HG03575 (cell line): ENCODE results near the gene ZNF598.

ENCODE experiments used
- ATAC-seq: cut with Tn5 transposase; IDR thresholded peaks from one replicate; pipeline ENCODE4 v1.9.1; 2021; ENCODE audit not compliant: unreplicated experiment, insufficient number of reproducible peaks, low FRiP score; ENCODE audit errors: extremely low read depth

ZNF598 gene

GRCh38 chr16:2031081-2031577 lies 21.5 kb upstream of the ZNF598 start:
- ATAC-seq: no peak

- no peak for ATAC-seq
These were observed 20.4 kb upstream of the ZNF598 start for GRCh38 chr16:2030036-2030435.

DNA sequence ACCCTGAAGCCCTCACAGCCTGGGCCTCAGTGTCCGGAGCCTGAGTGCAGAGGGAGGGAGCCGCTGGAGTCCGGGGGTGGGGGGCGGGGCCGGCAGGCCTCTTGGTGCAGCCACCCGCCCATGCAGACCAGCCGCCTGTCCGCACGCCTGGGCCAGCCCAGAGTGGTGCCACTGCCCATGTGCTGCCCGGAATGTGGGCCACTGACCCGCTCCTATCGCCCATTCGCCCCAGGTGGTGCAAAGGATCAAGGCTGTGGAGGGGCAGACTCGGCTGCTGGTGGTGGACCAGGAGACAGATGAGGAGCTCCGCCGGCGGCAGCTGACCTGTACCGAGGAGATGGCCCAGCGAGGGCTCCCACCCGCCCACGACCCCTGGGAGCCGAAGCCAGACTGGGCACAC lies 19.7 kb upstream of the ZNF598 start:
- ATAC-seq: no peak

- no peak for ATAC-seq
These were observed 19.1 kb upstream of the ZNF598 start for GRCh38 chr16:2028620-2029220.

- ATAC-seq: no peak
These were observed 18.5 kb upstream of the ZNF598 start for GRCh38 chr16:2028146-2028545.

DNA sequence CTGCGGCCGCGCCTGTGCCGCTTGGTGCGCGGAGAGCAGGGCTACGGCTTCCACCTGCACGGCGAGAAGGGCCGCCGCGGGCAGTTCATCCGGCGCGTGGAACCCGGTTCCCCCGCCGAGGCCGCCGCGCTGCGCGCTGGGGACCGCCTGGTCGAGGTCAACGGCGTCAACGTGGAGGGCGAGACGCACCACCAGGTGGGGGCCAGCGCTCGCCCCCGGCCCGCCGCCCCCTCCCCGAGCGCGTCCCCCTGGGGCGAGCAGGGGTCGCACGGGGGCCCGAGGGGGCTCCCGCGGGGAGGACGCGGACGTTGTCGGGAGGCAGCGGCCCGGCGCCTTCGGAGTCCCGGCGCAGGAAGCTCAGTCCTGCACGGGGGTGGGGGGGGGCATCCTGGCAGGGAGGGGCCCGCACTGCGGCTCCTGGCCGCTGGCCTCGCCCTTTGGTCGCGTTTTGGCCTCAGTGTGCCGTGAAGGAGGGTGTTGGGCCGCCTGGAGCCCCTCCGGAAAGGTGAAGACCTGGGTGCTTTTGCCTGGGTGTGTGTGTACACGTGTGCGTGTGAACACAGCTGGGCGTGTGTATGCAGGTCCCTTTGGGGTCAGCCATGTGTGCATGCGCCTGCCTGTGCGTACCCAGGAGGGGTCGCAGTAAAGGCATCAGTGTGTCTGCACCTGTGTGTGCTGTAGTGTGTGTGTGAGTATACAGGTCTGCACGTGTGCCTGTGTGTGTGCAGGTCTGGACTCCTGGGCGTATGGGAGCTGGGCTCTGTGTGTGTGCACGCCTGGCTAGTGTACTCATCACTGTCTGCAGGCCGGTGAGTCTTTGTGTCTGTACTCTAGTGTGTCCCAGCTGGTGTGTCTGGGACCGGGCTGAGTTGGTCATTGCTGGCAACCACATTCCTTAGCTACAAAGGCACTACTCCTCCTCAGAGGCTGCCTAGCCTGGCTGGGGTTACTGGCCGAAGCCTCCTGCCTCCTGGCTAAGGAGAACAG lies 17.7 kb upstream of the ZNF598 start:
- no peak for ATAC-seq

DNA sequence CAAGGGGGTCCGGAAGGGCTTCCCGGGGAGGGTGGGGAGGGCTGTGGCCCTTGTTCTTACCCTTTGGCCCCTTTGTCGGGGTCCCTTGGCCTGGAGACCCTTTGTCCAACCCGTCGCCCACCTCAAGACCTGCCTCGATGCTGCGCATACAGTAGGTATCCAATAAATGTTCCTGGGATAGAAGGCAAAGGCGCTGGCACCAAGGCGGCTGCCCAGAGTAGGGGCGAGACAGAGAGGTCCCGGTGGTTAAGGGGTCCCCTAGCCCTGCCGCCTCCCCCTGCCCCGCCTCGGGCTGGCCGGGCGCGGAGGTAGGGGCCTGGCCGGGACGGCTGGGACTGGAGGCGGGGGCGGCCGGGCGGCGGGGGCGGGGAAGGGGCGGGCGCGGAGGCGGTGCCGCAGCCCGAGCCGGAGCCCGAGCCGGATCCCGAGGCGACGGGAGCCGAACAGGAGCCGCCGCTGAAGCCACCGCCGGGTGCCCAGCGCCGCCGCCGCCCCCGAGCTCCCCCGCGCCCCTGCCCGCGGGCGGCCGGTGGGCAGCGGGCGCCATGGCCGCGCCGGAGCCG lies 16.9 kb upstream of the ZNF598 start, which contains the start of gene NHERF2:
Gene NHERF2, plus strand, starts transcription at position 442 of the 563 bp plus-strand sequence. Its CDS starts 104 bp downstream, at position 546.
- no peak for ATAC-seq

DNA sequence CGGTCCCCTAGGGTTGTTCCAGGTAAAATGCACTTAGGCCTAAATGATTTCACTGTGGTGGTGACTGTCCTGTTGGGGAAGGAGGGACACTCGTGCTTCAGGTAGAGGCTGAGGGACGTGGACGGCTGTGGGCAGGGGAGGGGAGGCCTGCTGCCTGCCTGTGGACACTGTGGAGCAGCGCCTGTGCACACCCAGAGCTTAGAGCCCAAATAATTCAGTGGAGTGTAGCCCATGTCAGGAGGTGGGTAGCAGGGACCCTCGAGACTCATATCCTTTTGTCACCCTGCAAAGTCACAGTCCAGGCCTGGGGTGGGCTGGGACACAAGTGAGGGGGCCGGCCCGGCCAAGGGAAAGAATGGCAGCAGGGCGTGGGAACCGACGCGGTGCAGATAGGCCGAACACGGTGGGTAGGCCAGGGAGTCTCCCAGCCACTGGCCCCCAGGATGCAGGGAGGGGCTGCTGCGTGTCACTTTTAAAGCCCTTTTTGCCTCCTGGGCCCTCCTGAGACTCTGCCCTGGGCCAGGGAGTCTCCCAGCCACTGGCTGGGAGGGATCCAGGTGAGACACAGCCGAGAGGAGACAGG lies 16.3 kb upstream of the ZNF598 start:
- no peak for ATAC-seq

DNA sequence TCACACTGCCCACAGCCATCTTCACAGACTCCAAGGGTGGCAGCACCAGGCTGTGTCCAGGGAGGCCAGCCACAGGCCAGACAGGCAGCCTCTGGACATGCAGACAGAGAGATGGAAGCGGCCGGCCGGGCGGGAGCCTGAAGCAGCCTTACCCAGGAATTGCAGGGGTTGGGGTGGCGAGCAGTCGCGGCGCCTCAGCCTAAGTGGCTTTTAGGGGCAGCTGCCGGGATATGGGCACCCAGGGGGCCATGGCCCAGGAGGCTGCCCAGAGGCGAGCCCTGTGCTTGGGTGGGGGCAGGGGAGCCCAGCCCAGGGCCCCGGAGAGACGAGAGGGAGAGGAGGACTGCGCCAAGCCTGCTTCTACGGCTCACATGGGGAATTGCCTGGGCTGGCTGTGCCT lies 15.6 kb upstream of the ZNF598 start:
- ATAC-seq: no peak

- no peak for ATAC-seq
These were observed 14.4 kb upstream of the ZNF598 start for GRCh38 chr16:2024032-2024420.

DNA sequence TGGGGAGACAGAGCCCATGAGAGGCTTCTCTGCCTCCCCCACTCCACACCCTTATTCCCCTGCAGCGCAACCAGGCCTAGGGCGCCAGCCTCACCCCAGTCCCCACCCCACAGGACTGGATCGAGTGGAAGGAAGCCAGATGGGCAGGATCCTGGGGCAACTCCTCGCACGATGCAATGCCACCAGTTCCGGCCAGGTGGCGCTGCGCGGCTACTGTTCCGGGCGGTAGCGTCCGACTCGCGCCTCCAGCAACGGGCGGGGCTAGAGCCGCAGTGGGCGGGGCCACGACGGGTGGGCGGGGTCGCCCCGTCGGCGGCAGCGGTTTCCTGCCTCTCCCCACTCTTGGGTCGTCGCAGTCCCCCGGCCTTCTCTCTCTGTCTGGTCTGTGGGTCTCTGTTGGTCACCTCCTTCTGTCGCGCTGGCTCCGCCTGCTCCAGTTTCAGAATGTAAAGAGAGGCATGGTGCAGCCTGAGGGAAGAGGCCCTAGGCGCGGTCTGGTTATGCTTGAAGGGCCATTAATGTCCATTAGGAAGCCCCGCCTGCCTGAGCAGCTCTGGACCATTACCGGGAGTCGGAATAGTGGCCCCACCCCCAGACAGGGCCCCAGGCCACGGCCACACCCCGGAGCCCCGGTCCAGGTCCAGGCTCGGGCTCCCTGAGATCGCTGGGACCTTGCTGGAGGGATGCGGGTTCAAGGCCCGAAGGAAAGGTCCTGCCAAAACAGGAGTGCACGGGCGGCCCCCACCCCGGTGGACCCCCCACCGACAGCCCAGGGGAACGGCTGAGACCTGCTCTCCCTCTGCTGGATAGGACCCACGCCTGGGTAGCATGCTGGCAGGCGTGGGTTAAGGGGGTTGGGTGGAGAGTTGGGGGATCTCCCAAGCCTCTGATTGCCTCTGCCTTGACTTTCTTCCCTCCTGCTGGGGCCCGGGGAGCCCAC lies 13.7 kb upstream of the ZNF598 start:
- ATAC-seq: no peak

DNA sequence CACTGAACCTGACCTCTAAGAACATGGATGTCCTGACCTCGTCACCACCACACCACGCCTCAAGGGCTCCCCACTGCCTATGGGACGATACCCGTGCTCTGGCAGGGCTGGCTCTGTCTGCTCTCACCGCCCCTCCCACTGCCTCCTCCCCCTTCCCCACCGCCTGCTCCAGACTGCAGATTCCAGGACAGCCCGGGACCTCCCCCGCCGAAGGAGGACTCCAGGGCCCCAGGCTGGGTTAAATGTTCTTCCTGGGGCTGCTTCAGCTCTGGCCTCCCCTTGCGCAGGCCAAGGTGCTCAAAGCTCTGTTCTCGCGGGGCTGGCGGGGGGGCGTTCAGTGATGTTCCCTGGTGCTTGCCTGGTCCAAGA lies 13.1 kb upstream of the ZNF598 start:
- ATAC-seq: no peak

DNA sequence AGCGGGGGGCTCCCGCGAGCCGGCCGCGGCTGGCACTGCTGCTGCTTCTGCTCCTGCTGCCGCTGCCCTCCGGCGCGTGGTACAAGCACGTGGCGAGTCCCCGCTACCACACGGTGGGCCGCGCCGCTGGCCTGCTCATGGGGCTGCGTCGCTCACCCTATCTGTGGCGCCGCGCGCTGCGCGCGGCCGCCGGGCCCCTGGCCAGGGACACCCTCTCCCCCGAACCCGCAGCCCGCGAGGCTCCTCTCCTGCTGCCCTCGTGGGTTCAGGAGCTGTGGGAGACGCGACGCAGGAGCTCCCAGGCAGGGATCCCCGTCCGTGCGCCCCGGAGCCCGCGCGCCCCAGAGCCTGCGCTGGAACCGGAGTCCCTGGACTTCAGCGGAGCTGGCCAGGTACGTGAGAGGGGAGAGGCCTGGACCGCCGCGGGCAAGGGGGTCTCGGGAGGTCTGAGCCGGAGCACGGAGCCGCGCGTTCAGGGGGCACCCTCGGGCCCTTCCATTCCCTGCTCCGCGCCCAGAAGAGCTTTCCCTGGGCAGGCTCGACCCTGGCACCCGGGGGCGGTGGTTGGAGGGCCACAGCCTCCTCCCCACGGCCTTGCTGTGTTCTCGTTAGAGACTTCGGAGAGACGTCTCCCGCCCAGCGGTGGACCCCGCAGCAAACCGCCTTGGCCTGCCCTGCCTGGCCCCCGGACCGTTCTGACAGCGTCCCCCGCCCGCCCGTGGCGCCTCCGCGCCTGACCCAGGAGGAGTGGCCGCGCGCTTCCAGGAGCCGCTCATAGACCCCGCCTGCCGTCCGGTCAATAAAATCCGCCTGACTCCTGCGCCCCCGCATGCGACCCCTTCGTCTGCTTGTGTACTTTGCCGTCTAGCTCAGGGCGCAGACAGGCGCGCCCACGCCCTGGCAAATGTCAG lies 10.6 kb upstream of the ZNF598 start:
- no peak for ATAC-seq

DNA sequence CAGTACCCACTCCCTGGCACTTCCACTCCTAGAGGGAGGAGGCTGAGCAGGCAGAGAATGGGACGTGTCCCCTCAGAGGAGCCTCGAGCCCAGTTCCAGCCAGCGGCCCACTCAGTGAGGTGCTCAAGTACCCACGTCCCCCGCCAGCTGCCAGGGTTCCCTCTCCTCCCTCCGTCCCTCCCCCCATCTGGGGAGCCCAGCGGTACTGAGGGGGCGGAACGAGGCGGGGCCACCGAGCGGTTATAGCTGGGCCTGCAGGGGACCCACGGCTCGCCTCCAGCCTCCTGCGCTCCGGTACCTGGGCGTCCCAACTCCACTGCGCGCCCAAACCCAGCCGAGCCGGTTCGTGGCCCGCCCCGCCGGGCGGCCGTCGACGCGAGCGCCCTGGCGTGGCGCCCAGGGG lies 9.9 kb upstream of the ZNF598 start, which contains the start of gene NPW:
Gene NPW, plus strand, starts transcription at position 268 of the 403 bp plus-strand sequence.
- no peak for ATAC-seq

DNA sequence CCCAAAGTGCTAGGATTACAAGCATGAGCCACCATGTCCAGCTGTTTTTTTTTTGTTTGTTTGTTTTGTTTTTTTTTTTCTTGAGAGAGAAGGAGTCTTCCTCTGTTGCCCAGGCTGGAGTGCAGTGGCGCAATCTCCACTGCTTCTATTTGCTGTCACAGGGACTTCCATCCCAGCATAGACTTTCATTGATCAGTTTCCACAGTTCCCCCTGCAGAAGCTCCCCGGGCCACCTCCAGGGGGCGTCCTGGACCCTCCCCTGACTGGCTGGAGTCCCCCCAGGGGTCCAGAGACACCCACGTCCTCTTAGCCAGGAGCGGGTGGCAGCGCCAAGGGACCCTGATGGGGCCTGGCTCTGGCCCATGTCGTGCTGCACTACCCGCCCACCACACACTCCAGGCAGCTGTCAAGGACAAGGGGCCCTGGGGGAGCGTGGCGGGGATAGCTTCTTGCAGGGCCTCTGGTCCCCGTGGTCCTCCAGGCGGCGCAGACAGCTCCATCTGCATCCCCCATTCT lies 6.8 kb upstream of the ZNF598 start:
- ATAC-seq: no peak

- no peak for ATAC-seq
These were observed 6.3 kb upstream of the ZNF598 start for GRCh38 chr16:2015947-2016208.

DNA sequence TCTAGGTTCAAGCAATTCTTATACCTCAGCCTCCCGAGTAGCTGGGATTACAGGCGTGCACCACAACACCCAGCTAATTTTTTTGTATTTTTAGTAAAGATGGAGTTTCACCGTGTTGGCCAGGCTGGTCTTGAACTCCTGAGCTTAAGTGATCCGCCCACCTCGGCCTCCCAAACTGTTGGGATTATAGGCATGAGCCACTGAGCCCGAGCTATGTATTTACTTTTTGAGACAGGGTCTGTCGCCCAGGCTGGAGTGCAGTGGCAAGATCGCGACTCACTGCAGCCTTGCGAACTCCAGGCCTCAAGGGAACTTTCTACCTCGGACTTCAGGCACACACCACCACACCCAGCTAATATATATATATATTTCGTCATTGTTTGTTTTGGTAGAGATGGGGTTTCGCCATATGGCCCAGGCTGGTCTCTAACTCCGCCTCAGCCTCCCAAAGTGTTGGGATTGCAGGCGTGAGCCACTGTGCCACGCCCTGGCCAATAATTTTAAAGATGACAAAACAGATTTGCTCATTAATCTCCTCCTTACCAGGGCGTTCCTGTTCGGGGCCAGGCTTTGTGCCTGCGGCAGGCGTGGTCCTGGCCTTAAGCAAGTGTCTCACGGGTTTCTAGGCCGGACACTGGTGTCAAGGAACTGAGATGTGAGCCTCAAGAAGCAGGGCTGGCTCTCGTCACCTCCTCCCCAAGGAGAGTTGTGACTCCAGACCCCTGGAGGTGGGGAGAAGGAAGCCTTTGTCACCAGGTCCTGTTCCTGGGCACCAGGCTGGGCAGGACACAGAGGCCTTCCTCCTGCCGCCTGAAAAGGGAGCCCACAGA lies 5.7 kb upstream of the ZNF598 start:
- no peak for ATAC-seq
